GM10266 (cell line): Measurements from ENCODE around the gene PLXNA2.

Experiments used
- DNase-seq: peaks from one replicate; pipeline ENCODE4 v3.0.0; 2012; ENCODE audit errors: extremely low spot score
- CTCF ChIP-seq: IDR thresholded peaks from 2 replicates; pipeline ENCODE4 v1.5.1; 2012; ENCODE audit warnings: mild to moderate bottlenecking, low read depth; ENCODE audit not compliant: control insufficient read depth, insufficient read depth; ENCODE audit errors: missing control alignments

The PLXNA2 gene

GRCh38 chr1:207999274-207999915 lies 244.8 kb downstream of the PLXNA2 start:
- TF ChIP-seq CTCF = no peak
- DNase-seq = no peak

- no peak for TF ChIP-seq CTCF
Measured at GRCh38 chr1:207998691-207999090, 245.5 kb downstream of the PLXNA2 start.

GRCh38 chr1:207997486-207998268 lies 246.5 kb downstream of the PLXNA2 start:
- peak; percentile 72 for DNase-seq
- peak; percentile 90 for TF ChIP-seq CTCF

More at GRCh38 chr1:207998691-207999090, 245.5 kb downstream of the PLXNA2 start:
- DNase-seq = no peak

GRCh38 chr1:207996636-207997035 lies 247.5 kb downstream of the PLXNA2 start:
- TF ChIP-seq CTCF = no peak
- no peak for DNase-seq

- no peak for TF ChIP-seq CTCF
- no peak for DNase-seq
Measured at GRCh38 chr1:207995576-207995975, 248.6 kb downstream of the PLXNA2 start.

GRCh38 chr1:207993477-207994445 lies 250.4 kb downstream of the PLXNA2 start:
- peak; percentile 46 for TF ChIP-seq CTCF
- DNase-seq = no peak
